ENCODE measurements around the gene TAX1BP1. TPM values are rescaled to one million over a fixed set of nuclear protein-coding genes. Genes with fewer than 3 reads are reported as not detected.

The TAX1BP1 gene
- polyA plus RNA-seq, 1 donor from 2014 or later = 115 TPM

GRCh38 chr7:27872356-27873275 is 132.7 kb downstream of the TAX1BP1 start:
- H4K20me1 ChIP-seq (ENCODE audit: insufficient read depth) = no peaks in the 10 kb centered on the region
- no peak overlapping the region for H3K9ac ChIP-seq (ENCODE audit: low read length)
- H3K9me2 ChIP-seq (ENCODE audit: insufficient read depth, low read length) = no peaks in the 10 kb centered on the region
- H3F3A ChIP-seq (ENCODE audit: insufficient read depth, low read length, poor library complexity, severe bottlenecking) = no peaks in the 10 kb centered on the region
- H2AFZ ChIP-seq (ENCODE audit: low read depth, low read length) = no peak overlapping the region
- H3K27me3 ChIP-seq (ENCODE audit: insufficient read depth, low read depth, low read length) = no peaks in the 10 kb centered on the region
- no peak overlapping the region for H3K27ac ChIP-seq (ENCODE audit: low read length)
- TF ChIP-seq REST (IDR thresholded peaks at IDR 0.05; ENCODE audit: borderline replicate concordance) (no peak), RAD21 (conservative IDR thresholded peaks at IDR 0.05) (no peak), SMC3 (conservative IDR thresholded peaks at IDR 0.05; ENCODE audit: poor library complexity) (no peak), TAF1 (IDR thresholded peaks at IDR 0.05; ENCODE audit: low read depth) (no peak), MXI1 (conservative IDR thresholded peaks at IDR 0.05; ENCODE audit: poor library complexity, severe bottlenecking) (no peak), EZH2 (IDR thresholded peaks at IDR 0.05; ENCODE audit: borderline replicate concordance, insufficient read depth, low read length, poor library complexity, severe bottlenecking) (no peak), POLR2AphosphoS5 (IDR thresholded peaks at IDR 0.05) (no peak), EP300 (conservative IDR thresholded peaks at IDR 0.05; ENCODE audit: poor library complexity, severe bottlenecking) (no peak)
- TF ChIP-seq, protein P1, sequence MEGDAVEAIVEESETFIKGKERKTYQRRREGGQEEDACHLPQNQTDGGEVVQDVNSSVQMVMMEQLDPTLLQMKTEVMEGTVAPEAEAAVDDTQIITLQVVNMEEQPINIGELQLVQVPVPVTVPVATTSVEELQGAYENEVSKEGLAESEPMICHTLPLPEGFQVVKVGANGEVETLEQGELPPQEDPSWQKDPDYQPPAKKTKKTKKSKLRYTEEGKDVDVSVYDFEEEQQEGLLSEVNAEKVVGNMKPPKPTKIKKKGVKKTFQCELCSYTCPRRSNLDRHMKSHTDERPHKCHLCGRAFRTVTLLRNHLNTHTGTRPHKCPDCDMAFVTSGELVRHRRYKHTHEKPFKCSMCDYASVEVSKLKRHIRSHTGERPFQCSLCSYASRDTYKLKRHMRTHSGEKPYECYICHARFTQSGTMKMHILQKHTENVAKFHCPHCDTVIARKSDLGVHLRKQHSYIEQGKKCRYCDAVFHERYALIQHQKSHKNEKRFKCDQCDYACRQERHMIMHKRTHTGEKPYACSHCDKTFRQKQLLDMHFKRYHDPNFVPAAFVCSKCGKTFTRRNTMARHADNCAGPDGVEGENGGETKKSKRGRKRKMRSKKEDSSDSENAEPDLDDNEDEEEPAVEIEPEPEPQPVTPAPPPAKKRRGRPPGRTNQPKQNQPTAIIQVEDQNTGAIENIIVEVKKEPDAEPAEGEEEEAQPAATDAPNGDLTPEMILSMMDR (IDR thresholded peaks at IDR 0.05; ENCODE audit: poor library complexity, severe bottlenecking) = no peak
- no peaks in the 10 kb centered on the region for H3K79me2 ChIP-seq (replicated peaks; ENCODE audit: insufficient read depth, low read length)
- H3K4me2 ChIP-seq (ENCODE audit: low read length) = no peak overlapping the region
- H3K36me3 ChIP-seq (ENCODE audit: insufficient read depth, low read length) = no peaks in the 10 kb centered on the region
- no peaks in the 10 kb centered on the region for H3K9me3 ChIP-seq (ENCODE audit: low read length)
- H3K4me3 ChIP-seq (ENCODE audit: low read length) = no peak overlapping the region

GRCh38 chr7:27873981-27874957 is 134.3 kb downstream of the TAX1BP1 start:
- H3K4me3 ChIP-seq (ENCODE audit: low read length) = no peak overlapping the region
- no peak overlapping the region for H3K4me2 ChIP-seq (ENCODE audit: low read length)
- no peaks in the 10 kb centered on the region for H3K27me3 ChIP-seq (ENCODE audit: insufficient read depth, low read depth, low read length)
- H3K79me2 ChIP-seq (replicated peaks; ENCODE audit: insufficient read depth, low read length) = no peaks in the 10 kb centered on the region
- no peaks in the 10 kb centered on the region for H3F3A ChIP-seq (ENCODE audit: insufficient read depth, low read length, poor library complexity, severe bottlenecking)
- no peak overlapping the region for H3K9ac ChIP-seq (ENCODE audit: low read length)
- H4K20me1 ChIP-seq (ENCODE audit: insufficient read depth) = no peaks in the 10 kb centered on the region
- no peak overlapping the region for H2AFZ ChIP-seq (ENCODE audit: low read depth, low read length)
- H3K27ac ChIP-seq (ENCODE audit: low read length) = no peak overlapping the region
- H3K36me3 ChIP-seq (ENCODE audit: insufficient read depth, low read length) = no peaks in the 10 kb centered on the region
- H3K9me2 ChIP-seq (ENCODE audit: insufficient read depth, low read length) = no peaks in the 10 kb centered on the region
- TF ChIP-seq, protein P1 (IDR thresholded peaks at IDR 0.05; ENCODE audit: poor library complexity, severe bottlenecking) = no peak
- TF ChIP-seq TAF1 (IDR thresholded peaks at IDR 0.05; ENCODE audit: low read depth) = no peak
- no peak for TF ChIP-seq MXI1 (conservative IDR thresholded peaks at IDR 0.05; ENCODE audit: poor library complexity, severe bottlenecking)
- no peak for TF ChIP-seq REST (IDR thresholded peaks at IDR 0.05; ENCODE audit: borderline replicate concordance)
- TF ChIP-seq EP300 (conservative IDR thresholded peaks at IDR 0.05; ENCODE audit: poor library complexity, severe bottlenecking) = no peak
- no peak for TF ChIP-seq POLR2AphosphoS5 (IDR thresholded peaks at IDR 0.05)
- no peak for TF ChIP-seq SMC3 (conservative IDR thresholded peaks at IDR 0.05; ENCODE audit: poor library complexity)
- no peak for TF ChIP-seq RAD21 (conservative IDR thresholded peaks at IDR 0.05)
- no peak for TF ChIP-seq EZH2 (IDR thresholded peaks at IDR 0.05; ENCODE audit: borderline replicate concordance, insufficient read depth, low read length, poor library complexity, severe bottlenecking)
- H3K9me3 ChIP-seq (ENCODE audit: low read length) = no peaks in the 10 kb centered on the region
